ENCODE results near the gene DNAJC30.
A peak's percentile ranks its signal among the peaks of the same experiment; 100 is the strongest.
"Not testable (repeated sequence)": the region's sequence is repeated elsewhere in the genome, so short reads cannot be mapped to it uniquely, and the experiment has no call there.

Gene DNAJC30

DNA sequence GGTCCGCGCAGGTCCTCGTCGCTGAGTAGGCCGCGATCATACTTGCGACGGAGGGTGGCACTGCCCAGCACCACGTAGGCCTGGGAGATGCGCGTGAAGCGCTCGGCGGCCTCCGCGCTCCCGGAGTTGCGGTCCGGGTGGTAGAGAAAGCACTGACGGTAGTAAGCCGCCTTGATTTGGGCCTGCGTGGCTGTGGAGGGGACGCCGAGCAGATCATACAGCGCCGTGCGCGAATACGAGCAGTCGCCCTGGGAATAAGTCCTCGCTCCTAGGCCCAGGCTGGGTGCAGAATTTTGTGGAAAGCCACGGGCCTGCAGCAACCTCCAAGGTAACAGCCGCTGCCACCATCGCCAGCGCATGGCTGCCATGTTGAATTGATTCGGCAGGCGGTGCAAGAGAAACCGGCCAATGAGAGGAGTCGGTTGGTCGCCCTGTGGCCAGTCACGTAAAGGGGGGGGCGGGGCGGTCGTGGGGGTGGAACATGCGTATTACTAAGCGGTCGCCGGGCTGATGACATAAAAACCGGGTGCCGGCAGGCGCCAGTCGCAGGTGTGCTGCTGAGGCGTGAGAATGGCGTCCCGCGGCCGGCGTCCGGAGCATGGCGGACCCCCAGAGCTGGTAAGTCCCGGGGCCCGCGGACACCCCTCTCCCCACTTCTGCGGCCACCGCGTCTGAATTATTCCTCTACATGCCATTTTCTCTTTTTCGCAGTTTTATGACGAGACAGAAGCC, at the start of gene DNAJC30, which contains the start of gene BUD23:
Gene DNAJC30, minus strand, starts transcription at position 398 of the 732 bp plus-strand sequence. Its CDS starts 30 bp downstream, at position 368.
Gene BUD23, plus strand, starts transcription at position 542 of the 732 bp plus-strand sequence. Its CDS starts 29 bp downstream, at position 571.
- DNase-seq (ENCODE audit: extremely low spot score, insufficient read length, low read depth): peak; percentile 96
- peak; percentile 88 for FAIRE-seq

DNA sequence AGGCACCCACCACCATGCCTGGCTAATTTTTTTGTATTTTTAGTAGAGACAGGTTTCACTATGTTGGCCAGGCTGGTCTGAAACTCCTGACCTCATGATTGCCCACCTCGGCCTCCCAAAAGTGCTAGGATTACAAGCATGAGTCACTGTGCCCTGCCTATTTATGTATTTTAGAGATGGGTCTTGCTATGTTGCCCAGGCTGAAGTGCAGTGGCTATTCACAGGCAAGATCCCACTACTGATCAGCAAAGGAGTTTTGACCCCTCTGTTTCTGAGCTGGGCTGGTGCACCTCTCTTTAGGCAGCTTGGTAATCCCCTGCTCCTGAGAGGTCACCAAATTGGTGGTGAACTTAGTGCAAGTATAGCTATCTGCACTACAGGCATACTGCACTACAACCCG, 49.1 kb upstream of the DNAJC30 start:
- DNase-seq (ENCODE audit: extremely low spot score, insufficient read length, low read depth): no peak
- FAIRE-seq: no peak

DNA sequence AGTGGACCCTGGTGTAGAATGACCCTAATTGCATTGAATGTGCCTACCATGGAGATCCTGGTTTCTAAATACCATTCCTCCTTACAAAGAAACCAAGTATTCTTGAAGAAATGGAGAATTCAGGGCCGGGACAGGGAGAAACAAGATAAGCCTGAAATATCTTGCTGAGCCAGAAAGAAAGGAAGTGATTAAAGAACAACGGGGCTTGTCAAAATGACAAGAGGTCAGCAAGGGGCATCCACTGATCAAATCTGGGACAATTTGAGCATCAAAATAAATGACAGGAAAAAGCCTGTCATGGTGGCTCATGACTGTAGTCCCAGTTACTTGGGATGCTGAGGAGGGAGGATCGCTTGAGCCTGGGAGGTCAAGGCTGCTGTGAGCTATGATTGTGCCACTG, 47.2 kb upstream of the DNAJC30 start:
- FAIRE-seq (no peak), DNase-seq (ENCODE audit: extremely low spot score, insufficient read length, low read depth) (no peak)

GRCh38 chr7:73728551-73728950, 45.3 kb upstream of the DNAJC30 start:
- FAIRE-seq (no peak), DNase-seq (ENCODE audit: extremely low spot score, insufficient read length, low read depth) (no peak)

GRCh38 chr7:73727952-73728351, 44.7 kb upstream of the DNAJC30 start:
- DNase-seq (ENCODE audit: extremely low spot score, insufficient read length, low read depth) (no peak), FAIRE-seq (no peak)

DNA sequence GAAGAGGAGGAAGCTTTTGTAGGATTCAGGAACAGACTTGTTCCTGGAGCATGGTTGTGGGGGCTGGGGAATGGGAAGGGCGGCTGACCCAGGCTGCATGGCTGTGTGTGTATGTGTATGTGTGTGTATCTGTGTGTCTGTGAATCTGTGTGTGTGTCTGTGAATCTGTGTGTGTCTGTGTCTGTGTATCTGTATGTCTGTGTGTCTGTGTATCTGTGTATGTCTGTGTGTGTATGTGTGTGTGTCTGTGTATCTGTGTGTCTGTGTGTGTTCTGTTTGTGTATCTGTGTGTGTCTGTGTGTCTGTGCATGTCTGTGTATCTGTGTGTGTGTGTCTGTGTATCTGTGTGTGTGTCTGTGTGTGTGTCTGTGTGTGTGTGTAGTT, 42.8 kb upstream of the DNAJC30 start:
- DNase-seq (ENCODE audit: extremely low spot score, insufficient read length, low read depth): no peak
- no peak for FAIRE-seq

DNA sequence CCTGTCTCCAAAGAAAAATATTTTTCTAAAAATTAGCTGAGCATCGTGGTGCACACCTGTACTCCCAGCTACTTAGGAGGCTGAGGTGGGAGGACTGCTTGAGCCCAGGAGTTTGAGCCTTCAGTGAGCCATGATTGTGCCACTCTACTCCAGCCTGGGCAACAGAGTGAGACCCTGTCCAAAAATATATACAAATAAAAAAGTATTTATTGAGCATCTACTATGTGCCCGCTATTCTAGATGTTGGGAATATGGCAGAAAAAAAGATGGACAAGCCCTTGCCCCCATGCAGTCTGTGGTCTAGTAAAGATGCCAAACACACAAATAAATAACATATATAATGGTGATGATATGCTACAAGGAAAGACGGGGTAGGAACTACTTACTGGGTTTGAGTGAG, 40.6 kb upstream of the DNAJC30 start:
- DNase-seq (ENCODE audit: extremely low spot score, insufficient read length, low read depth): no peak
- no peak for FAIRE-seq

DNA sequence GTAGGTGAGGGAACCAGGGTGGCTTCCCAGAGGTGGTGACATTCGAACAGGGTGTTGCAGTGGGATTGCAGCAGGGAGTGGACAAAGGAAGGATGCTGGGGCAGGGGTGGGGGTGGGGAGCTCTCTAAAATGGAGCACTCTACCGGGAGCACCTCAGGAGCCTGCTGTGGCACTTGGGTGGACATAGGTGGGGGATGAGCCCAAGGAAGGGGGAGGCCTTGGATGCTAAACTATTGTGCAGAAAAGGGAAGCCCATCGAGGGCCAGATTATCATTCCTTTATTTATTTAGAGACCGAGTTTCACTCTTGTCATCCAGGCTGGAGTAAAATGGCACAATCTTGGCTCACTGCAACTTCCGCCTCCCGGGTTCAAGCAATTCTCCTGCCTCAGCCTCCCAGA, 39.5 kb upstream of the DNAJC30 start:
- DNase-seq (ENCODE audit: extremely low spot score, insufficient read length, low read depth) (no peak), FAIRE-seq (no peak)

DNA sequence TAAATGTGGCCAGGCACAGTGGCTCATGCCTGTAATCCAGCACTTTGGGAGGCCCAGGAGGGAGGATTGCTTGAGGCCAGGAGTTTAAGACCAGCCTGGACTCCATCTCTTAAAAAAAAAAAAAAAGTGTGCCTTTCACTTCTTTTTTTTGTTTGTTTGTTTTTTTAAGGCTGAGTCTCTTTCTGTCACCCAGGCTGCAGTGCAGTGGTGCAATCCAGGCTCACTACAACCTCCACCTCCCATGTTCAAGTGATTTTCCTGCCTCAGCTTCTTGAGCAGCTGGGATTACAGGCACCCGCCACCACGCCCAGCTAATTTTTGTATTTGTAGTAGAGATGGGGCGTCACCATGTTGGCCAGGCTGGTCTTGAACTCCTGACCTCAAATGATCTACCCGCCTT, 38.9 kb upstream of the DNAJC30 start:
- DNase-seq (ENCODE audit: extremely low spot score, insufficient read length, low read depth); FAIRE-seq: not testable (repeated sequence)

- FAIRE-seq (no peak), DNase-seq (ENCODE audit: extremely low spot score, insufficient read length, low read depth) (no peak)
These were observed 38.1 kb upstream of the DNAJC30 start for GRCh38 chr7:73721377-73721817.

GRCh38 chr7:73720443-73720842, 37.2 kb upstream of the DNAJC30 start:
- not testable (repeated sequence) for DNase-seq (ENCODE audit: extremely low spot score, insufficient read length, low read depth); FAIRE-seq

- FAIRE-seq (no peak), DNase-seq (ENCODE audit: extremely low spot score, insufficient read length, low read depth) (no peak)
These were observed 36.5 kb upstream of the DNAJC30 start for GRCh38 chr7:73719806-73720169.

DNA sequence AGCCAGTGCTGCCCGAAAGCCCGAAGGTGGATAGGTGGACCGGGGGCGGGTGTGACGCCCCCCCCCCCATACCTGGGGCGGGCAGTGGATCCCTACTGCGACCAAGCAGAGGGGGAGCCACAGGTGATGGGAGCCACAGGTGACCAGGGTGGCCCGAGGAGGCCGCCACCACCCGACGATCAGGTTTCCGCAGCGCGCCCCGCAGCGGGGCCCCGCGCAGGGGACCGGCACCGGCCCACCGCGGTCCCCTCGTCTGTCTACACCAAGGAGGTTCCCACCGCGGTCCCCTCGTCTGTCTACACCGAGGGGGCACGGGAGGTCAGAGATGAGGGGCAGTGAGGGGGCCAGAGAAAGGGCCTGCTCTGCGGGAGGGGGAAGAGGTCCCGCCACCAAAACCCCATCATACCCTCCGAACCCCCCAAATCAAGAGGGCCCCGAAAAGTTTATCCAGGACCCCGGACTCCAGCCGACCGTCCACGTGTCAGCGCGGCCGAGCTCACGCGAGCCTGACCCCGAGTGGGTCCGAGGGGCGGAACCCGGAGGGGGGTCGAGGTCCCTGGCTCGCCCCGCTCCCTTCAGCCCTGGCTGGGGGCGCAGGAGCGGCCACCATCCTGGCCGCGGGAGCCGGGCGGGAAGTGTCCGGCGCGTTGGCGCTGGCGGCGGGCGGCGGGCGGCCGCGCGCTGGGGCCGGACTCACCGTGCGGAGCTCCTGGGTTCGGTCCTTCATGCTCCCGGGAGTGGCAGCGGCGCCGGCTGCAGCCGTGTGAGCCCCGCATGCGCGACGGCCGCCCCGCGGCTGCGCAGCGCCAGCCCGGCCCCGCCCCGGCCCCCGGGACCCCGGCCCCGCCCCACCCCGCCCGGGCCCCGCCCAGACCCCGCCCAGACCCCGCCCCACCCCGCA, 35.9 kb upstream of the DNAJC30 start, which contains the start of gene STX1A:
Gene STX1A, minus strand, starts transcription at position 765 of the 901 bp plus-strand sequence. Its CDS starts 38 bp downstream, at position 727.
- DNase-seq (ENCODE audit: extremely low spot score, insufficient read length, low read depth): peak; percentile 85

GRCh38 chr7:73718438-73718881, 35.2 kb upstream of the DNAJC30 start:
- DNase-seq (ENCODE audit: extremely low spot score, insufficient read length, low read depth) (no peak), FAIRE-seq (no peak)

More for the DNA sequence above, 35.9 kb upstream of the DNAJC30 start, which contains the start of gene STX1A:
- no peak for FAIRE-seq

DNA sequence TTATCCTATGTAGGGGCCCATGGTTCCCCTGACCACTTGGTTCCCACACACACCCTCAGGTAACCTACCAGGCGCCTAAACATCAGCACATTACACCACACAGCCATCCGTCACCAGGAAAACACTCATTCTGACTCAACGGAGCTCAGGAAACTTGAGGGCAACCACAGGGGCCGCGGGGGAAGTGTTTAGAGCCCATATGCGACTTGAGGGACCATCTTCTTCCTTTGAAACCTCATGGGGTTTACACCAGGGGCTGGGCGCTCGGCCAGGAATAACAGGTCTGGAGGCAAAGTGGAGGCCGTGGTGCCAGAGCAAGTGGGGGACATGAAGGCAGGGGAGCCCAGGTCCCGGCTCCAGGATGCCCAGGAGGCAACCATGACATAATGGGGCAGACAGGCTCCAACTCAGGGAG, 34.7 kb upstream of the DNAJC30 start:
- DNase-seq (ENCODE audit: extremely low spot score, insufficient read length, low read depth) (no peak), FAIRE-seq (no peak)

GRCh38 chr7:73717025-73717807, 34.0 kb upstream of the DNAJC30 start:
- FAIRE-seq: no peak
- no peak for DNase-seq (ENCODE audit: extremely low spot score, insufficient read length, low read depth)

DNA sequence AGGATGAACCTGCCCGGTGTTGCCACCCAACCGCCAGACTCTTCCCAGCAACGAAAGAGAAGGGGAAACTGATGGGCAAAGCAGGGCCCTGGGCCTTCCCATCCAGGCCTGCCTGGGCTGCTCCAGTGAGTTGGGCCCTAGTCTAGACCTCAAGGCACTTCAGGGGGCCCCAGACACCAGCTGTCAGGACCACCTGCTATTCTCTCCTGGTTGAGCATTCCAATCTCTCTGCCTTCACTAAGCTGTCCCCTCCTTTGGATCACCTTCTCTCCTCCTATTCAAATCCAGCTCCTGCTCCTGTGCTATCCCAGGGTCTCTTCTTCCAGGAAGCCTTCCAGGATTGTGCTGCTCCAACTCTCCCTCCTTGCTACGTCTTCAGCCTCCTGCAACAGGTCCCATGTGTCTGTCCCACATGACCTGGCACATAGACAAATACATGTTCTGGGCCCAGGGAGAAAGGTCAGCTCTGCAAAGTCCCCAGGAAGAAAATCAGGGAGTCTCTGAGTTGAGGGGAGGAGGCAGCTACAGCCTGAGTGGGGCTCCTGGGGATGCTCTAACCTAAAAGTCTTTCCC, 33.2 kb upstream of the DNAJC30 start:
- FAIRE-seq: no peak

GRCh38 chr7:73715648-73716317, 32.5 kb upstream of the DNAJC30 start:
- FAIRE-seq (no peak), DNase-seq (ENCODE audit: extremely low spot score, insufficient read length, low read depth) (no peak)

More for the DNA sequence above, 33.2 kb upstream of the DNAJC30 start:
- no peak for DNase-seq (ENCODE audit: extremely low spot score, insufficient read length, low read depth)

GRCh38 chr7:73713319-73713718, 30.1 kb upstream of the DNAJC30 start:
- DNase-seq (ENCODE audit: extremely low spot score, insufficient read length, low read depth); FAIRE-seq: not testable (repeated sequence)

All from GM18507 (cell line).